ENCODE data around the gene RNF150. TPM values are rescaled to one million over a fixed set of nuclear protein-coding genes. Genes with fewer than 3 reads are reported as not detected.

Gene RNF150
- total RNA-seq, 1 experiment from 2014 or later: 0.15 TPM

DNA sequence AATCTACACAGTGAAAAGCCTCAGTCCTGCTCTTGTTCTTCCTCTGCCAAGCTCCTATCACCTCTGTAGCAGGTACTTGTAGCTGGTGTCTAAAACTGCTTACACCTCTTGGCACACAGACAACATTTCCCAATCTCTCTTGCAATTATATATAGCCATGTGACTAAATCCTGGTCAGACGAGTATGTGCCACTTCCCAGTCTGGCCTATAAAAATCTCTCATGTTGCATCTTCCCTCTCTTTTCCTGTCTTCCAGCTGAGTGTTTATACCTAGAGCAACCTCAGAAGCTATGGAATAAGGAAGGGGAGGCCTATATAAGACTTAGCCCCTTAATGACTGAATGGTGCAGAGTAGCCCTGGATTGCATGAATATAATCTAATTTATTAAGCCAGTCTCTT is 105.8 kb downstream of the RNF150 start:
- ChIA-PET POLR2A (ENCODE audit: unreplicated experiment) (no interaction called here), CTCF (no interaction called here)
- H3K79me2 ChIP-seq (ENCODE audit: low read depth): no peaks in the 10 kb centered on the region

DNA sequence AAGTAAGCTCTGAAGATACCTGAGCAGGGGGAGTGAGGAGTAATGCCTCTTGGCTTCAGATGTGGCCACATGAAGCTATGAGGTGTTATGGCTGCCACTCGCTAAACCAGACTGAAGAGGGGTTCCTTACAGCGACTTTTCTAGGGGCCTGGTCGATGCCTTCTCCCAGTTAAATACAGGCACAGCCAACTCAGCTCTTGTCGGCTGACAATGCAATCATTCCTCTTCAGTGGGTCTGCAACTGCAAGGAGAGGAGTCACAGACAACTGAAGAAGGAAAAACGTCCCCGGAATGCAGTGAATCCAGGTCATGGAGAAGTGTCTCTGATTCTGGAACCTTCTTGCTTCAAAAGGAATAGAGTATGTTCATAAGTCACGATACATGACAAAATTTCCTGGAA is 106.4 kb downstream of the RNF150 start:
- no TSS peak for BruUV-seq (replicated peaks)
- H3K27ac ChIP-seq: no peak overlapping the region
- DNase-seq: no peak
- H2AFZ ChIP-seq: no peak overlapping the region
- no peaks in the 10 kb centered on the region for H3K9me2 ChIP-seq (ENCODE audit: insufficient read depth)
- H4K20me1 ChIP-seq (ENCODE audit: insufficient read depth): no peaks in the 10 kb centered on the region
- H3F3A ChIP-seq (ENCODE audit: insufficient read depth, low read depth): no peaks in the 10 kb centered on the region
- H3K4me2 ChIP-seq: no peak overlapping the region
- TF ChIP-seq, protein P1, sequence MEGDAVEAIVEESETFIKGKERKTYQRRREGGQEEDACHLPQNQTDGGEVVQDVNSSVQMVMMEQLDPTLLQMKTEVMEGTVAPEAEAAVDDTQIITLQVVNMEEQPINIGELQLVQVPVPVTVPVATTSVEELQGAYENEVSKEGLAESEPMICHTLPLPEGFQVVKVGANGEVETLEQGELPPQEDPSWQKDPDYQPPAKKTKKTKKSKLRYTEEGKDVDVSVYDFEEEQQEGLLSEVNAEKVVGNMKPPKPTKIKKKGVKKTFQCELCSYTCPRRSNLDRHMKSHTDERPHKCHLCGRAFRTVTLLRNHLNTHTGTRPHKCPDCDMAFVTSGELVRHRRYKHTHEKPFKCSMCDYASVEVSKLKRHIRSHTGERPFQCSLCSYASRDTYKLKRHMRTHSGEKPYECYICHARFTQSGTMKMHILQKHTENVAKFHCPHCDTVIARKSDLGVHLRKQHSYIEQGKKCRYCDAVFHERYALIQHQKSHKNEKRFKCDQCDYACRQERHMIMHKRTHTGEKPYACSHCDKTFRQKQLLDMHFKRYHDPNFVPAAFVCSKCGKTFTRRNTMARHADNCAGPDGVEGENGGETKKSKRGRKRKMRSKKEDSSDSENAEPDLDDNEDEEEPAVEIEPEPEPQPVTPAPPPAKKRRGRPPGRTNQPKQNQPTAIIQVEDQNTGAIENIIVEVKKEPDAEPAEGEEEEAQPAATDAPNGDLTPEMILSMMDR (conservative IDR thresholded peaks at IDR 0.05): no peak
- no peaks in the 10 kb centered on the region for H3K79me2 ChIP-seq (ENCODE audit: low read depth)
- CTCF ChIA-PET: no interaction called here
- POLR2A ChIA-PET (ENCODE audit: unreplicated experiment): no interaction called here
- no peaks in the 10 kb centered on the region for H3K4me1 ChIP-seq (replicated peaks; ENCODE audit: insufficient read depth)
- H3K4me3 ChIP-seq: no peak overlapping the region
- intact Hi-C loops (cut with micrococcal nuclease; ENCODE audit: unreplicated experiment): no loop called here
- no peaks in the 10 kb centered on the region for H3K36me3 ChIP-seq (ENCODE audit: low read depth)
- H3K9me3 ChIP-seq (ENCODE audit: insufficient read depth, low read depth): no peaks in the 10 kb centered on the region
- H3K27me3 ChIP-seq (ENCODE audit: insufficient read depth, low read depth): no peaks in the 10 kb centered on the region

More for the DNA sequence above, 105.8 kb downstream of the RNF150 start:
- no peaks in the 10 kb centered on the region for H3K9me3 ChIP-seq (ENCODE audit: insufficient read depth, low read depth)
- H3K4me2 ChIP-seq: no peak overlapping the region
- no peak overlapping the region for H3K27ac ChIP-seq
- no peak overlapping the region for H3K4me3 ChIP-seq
- no peaks in the 10 kb centered on the region for H4K20me1 ChIP-seq (ENCODE audit: insufficient read depth)
- DNase-seq: no peak
- no TSS peak for BruUV-seq (replicated peaks)
- no peaks in the 10 kb centered on the region for H3K4me1 ChIP-seq (replicated peaks; ENCODE audit: insufficient read depth)
- no peaks in the 10 kb centered on the region for H3F3A ChIP-seq (ENCODE audit: insufficient read depth, low read depth)
- no peaks in the 10 kb centered on the region for H3K36me3 ChIP-seq (ENCODE audit: low read depth)
- intact Hi-C loops (cut with micrococcal nuclease; ENCODE audit: unreplicated experiment): no loop called here
- TF ChIP-seq, protein P1 (conservative IDR thresholded peaks at IDR 0.05): no peak
- no peak for TF ChIP-seq EZH2 (IDR thresholded peaks at IDR 0.05; ENCODE audit: low read depth)
- no peak overlapping the region for H2AFZ ChIP-seq
- H3K9me2 ChIP-seq (ENCODE audit: insufficient read depth): no peaks in the 10 kb centered on the region
- no peaks in the 10 kb centered on the region for H3K27me3 ChIP-seq (ENCODE audit: insufficient read depth, low read depth)

DNA sequence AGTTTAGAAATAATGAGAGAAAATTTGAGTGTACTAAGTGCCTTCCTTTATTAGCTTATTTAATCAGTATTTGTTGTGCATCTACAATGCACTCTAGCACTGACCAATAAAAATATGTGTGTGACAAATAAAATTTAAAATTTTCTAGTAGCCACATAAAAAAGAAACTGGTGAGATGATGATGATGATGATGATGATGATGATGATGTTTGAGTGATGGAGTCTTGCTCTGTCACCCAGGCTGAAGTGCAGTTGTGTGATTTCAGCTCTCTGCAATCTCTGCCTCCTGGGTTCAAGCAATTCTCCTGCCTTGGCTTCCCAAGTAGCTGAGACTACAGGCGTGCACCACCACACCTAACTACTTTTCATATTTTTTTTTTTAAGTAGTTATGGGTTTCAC is 110.2 kb downstream of the RNF150 start:
- Histone ChIP-seq H2AFZ (no peak overlapping the region), H3K36me3 (ENCODE audit: low read depth) (no peaks in the 10 kb centered on the region), H3K27me3 (ENCODE audit: insufficient read depth, low read depth) (no peaks in the 10 kb centered on the region), H3F3A (ENCODE audit: insufficient read depth, low read depth) (no peaks in the 10 kb centered on the region), H3K9me2 (ENCODE audit: insufficient read depth) (no peaks in the 10 kb centered on the region), H3K4me2 (no peak overlapping the region), H3K4me1 (replicated peaks; ENCODE audit: insufficient read depth) (no peaks in the 10 kb centered on the region), H3K27ac (no peak overlapping the region), H3K79me2 (ENCODE audit: low read depth) (no peaks in the 10 kb centered on the region), H4K20me1 (ENCODE audit: insufficient read depth) (no peaks in the 10 kb centered on the region), H3K9me3 (ENCODE audit: insufficient read depth, low read depth) (no peaks in the 10 kb centered on the region), H3K4me3 (no peak overlapping the region)
- CTCF ChIA-PET: interaction anchor here (0.5 kb wide), 1 partner anchor 122 kb away, joined by 4 read pairs; no protein-coding TSS in a partner anchor
- intact Hi-C loops (cut with micrococcal nuclease; ENCODE audit: unreplicated experiment): no loop called here
- no TSS peak for BruUV-seq (replicated peaks)
- no peak for DNase-seq
- POLR2A ChIA-PET (ENCODE audit: unreplicated experiment): interaction anchor here (0.7 kb wide), 1 partner anchor 135 kb away, joined by 10 read pairs; no protein-coding TSS in a partner anchor
- TF ChIP-seq, protein P1 (conservative IDR thresholded peaks at IDR 0.05): no peak
- TF ChIP-seq EZH2 (IDR thresholded peaks at IDR 0.05; ENCODE audit: low read depth): no peak

All from PC-9 (cell line).